Spleen (tissue), 11 donors: ENCODE data around the gene NANS. TPM values are rescaled to one million over a fixed set of nuclear protein-coding genes. Genes with fewer than 3 reads are reported as not detected.
"Not testable (repeated sequence)": the region's sequence is repeated elsewhere in the genome, so short reads cannot be mapped to it uniquely, and the experiment has no call there.

Source experiments
- DNase-seq: peaks from one replicate; pipeline ENCODE4 v3.0.0-alpha.2; 2020
- H3K27ac ChIP-seq, 8 donors: fragments of 200-600 bp; sonication (generic) in 7 of 8; 1 replicate in 4 of 8; 2 replicates in 4 of 8; pipeline versions ENCODE4 v1.5.0 to v1.8.0; 2016 to 2021; ENCODE audit warnings: inconsistent platforms in 4 of 8, mild to moderate bottlenecking in 4 of 8, moderate library complexity in 1 of 8
- H3K27me3 ChIP-seq, 7 donors: fragments of 200-600 bp; sonication (generic) in 6 of 7; replicated peaks in 1 of 7; 1 replicate in 4 of 7; 2 replicates in 3 of 7; pipeline versions ENCODE4 v1.5.0 to v1.8.0; 2016 to 2021; ENCODE audit warnings: inconsistent platforms in 3 of 7, mild to moderate bottlenecking in 1 of 7
- H3K36me3 ChIP-seq, 6 donors: fragments of 200-600 bp; sonication (generic) in 5 of 6; 1 replicate in 4 of 6; 2 replicates in 2 of 6; pipeline versions ENCODE4 v1.5.0 to v1.8.0; 2016 to 2021; ENCODE audit warnings: inconsistent platforms in 2 of 6
- H3K4me1 ChIP-seq, 6 donors: fragments of 200-600 bp; sonication (generic) in 5 of 6; 1 replicate in 3 of 6; 2 replicates in 3 of 6; pipeline versions ENCODE4 v1.5.0 to v1.8.0; 2016 to 2021; ENCODE audit warnings: inconsistent platforms in 3 of 6
- H3K4me3 ChIP-seq, 8 donors: fragments of 200-600 bp; sonication (generic) in 7 of 8; 1 replicate in 4 of 8; 2 replicates in 4 of 8; pipeline versions ENCODE4 v1.5.0 to v1.8.0; 2016 to 2021; ENCODE audit warnings: inconsistent platforms in 4 of 8, mild to moderate bottlenecking in 4 of 8, moderate library complexity in 2 of 8
- H3K9me3 ChIP-seq, 8 donors: fragments of 200-600 bp; sonication (generic) in 7 of 8; 1 replicate in 4 of 8; 2 replicates in 4 of 8; pipeline versions ENCODE4 v1.5.0 to v1.8.0; 2016 to 2021; ENCODE audit warnings: inconsistent platforms in 4 of 8
- POLR2A ChIP-seq, 3 donors: fragments of 450-650 bp; IDR thresholded peaks; one replicate each; pipeline ENCODE4 v1.5.1; 2017; ENCODE audit warnings: antibody characterized with exemption in 3 of 3, mild to moderate bottlenecking in 1 of 3
- POLR2AphosphoS5 ChIP-seq, 3 donors: sonication (generic); formaldehyde crosslinking; IDR thresholded peaks; one replicate each; pipeline ENCODE4 v1.5.1; 2017; ENCODE audit warnings: antibody characterized with exemption in 3 of 3
- WGBS, 5 donors: extraction: QIAGEN DNeasy Blood & Tissue Kit in 3 of 5; methylation state at CpG; one replicate each; pipeline versions ENCODE4 v1.1.5 to v1.1.7; 2013 to 2018; 5-methylcytosine and 5-hydroxymethylcytosine counted together
- intact Hi-C: fragments of 100-400 bp; cut with DNase I; formaldehyde crosslinking; loops from one replicate; pipeline ENCODE4 v1.15.0; 2023; ENCODE audit warnings: low total_unique reads
- polyA plus RNA-seq, 3 donors: library from polyadenylated mRNA; stranded (reverse); fragments of 200-250 nt; gene quantifications; one replicate each; pipeline ENCODE4 v1.2.1, GENCODE V29; 2013
- total RNA-seq, 7 donors: library from RNA; depleted of rRNA in 3 of 7; stranded (reverse); fragments of >200 nt in 3 of 7; fragmentation: NEBNext Ultra II Directional in 4 of 7; extraction: Animal tissue kit (Norgen Biotek cat#: 25700) in 4 of 7; gene quantifications; one replicate each; pipeline versions ENCODE4 v1.1.0 to v1.2.1, GENCODE V29; 2016 to 2021
- TF ChIP-seq, protein P1 (sequence below), 11 experiments: fragments of 200-600 bp in 7 of 11; fragments of 450-650 bp in 4 of 11; sonication (generic) in 4 of 11; IDR thresholded peaks in 8 of 11; conservative IDR thresholded peaks in 3 of 11; 1 replicate in 7 of 11; 2 replicates in 4 of 11; pipeline versions ENCODE4 v1.4.0 to v1.8.0; 2016 to 2021; ENCODE audit warnings: antibody characterized with exemption in 11 of 11, inconsistent platforms in 4 of 11, mild to moderate bottlenecking in 1 of 11
- donor health status: healthy with polysubstance abuse.
- donor health status: DM: no; HTN: no; CAD: no; lungs with moderate emphysema.
- donor health status: DM: no; HTN: no; CAD: no.
- donor health status: Bipolar disorder and iron deficiency.
- donor health status: healthy.
- donor health status: DM: no; HTN: no; CAD: no.
- donor health status: DM: yes; HTN: yes; CAD: no.

The NANS gene
- total and polyA plus RNA-seq, 10 donors, result 30.6 to 87.3 (median 53.1) TPM

GRCh38 chr9:98121058-98121457 is 64.5 kb downstream of the NANS start:
- Histone ChIP-seq H3K27me3 (no peaks in the 10 kb centered on the region), H3K9me3 (no peaks in the 10 kb centered on the region), H3K4me3 (peak overlapping the region in 1 of 8 donors; percentile 8), H3K36me3 (peaks cover 0 to 42% (median 6%) of the 10 kb centered on the region in 6 donors), H3K4me1 (peaks cover 4 to 62% (median 46%) of the 10 kb centered on the region in 6 donors), H3K27ac (peak overlapping the region in 7 of 8 donors; percentile 6 to 96 (median 94))
- 9 to 21% (median 13%) methylated on average over 3 of the region's 3 CpGs for WGBS, 5 donors
- intact Hi-C loops, result no loop called here
- no peak for TF ChIP-seq POLR2A (IDR thresholded peaks at IDR 0.05)
- peak in 1 of 3 donors; percentile 7 for TF ChIP-seq POLR2AphosphoS5 (IDR thresholded peaks at IDR 0.05)
- DNase-seq, result no peak

GRCh38 chr9:98124091-98124490 is 67.6 kb downstream of the NANS start:
- H3K9me3 ChIP-seq, H3K4me3 ChIP-seq, intact Hi-C loops, H3K27me3 ChIP-seq, H3K27ac ChIP-seq, DNase-seq: not testable (repeated sequence)
- Histone ChIP-seq H3K36me3 (peaks cover 0 to 54% (median 2%) of the 10 kb centered on the region in 6 donors), H3K4me1 (peaks cover 12 to 46% (median 38%) of the 10 kb centered on the region in 6 donors)
- WGBS, 5 donors, result 92 to 98% (median 95%) methylated on average over 13 of the region's 13 CpGs

DNA sequence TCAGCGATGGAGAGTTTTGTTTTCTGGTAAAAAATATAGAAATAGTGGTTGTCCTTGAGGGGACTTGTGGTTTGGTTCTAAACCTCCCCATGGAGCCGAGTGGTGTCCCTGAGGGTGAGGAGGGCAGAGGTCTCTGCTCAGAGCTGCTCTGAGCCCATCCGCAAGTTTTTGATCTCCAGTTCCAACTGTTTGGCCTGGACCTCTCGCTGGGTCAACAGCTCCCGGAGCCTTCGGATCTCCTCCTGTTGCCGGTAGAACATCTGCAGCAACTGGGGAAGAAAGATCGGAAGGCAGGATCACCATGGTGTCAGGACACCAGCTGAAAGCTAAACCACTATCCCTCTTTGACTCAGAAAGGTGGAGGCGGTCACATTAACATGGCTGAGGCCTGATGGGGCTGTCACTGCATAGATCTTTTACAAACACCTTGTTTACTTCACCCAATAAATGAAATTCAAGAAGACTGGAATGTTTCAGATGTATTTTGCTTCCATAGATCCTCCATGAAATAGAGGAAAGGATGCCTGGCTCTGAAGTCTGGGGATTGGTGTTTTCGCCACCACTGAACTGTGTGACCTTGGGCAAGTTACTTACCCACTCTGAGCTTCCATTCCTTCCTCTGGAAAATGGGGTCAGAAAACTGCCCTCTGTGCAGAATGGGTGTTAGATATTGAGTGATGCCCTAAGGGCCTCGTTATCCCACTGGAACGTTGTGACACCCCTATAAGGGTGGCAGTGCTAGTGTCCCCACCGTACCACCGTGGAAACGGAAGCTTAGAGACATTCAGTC is 68.3 kb downstream of the NANS start:
- H3K27me3 ChIP-seq, result no peaks in the 10 kb centered on the region
- no peak overlapping the region for H3K27ac ChIP-seq
- H3K4me3 ChIP-seq, result no peak overlapping the region
- DNase-seq, result no peak
- 93 to 94% (median 94%) methylated on average over 15 of the region's 15 CpGs for whole genome bisulfite sequencing, 5 donors
- no peak for TF ChIP-seq POLR2AphosphoS5 (IDR thresholded peaks at IDR 0.05)
- TF ChIP-seq, protein P1, sequence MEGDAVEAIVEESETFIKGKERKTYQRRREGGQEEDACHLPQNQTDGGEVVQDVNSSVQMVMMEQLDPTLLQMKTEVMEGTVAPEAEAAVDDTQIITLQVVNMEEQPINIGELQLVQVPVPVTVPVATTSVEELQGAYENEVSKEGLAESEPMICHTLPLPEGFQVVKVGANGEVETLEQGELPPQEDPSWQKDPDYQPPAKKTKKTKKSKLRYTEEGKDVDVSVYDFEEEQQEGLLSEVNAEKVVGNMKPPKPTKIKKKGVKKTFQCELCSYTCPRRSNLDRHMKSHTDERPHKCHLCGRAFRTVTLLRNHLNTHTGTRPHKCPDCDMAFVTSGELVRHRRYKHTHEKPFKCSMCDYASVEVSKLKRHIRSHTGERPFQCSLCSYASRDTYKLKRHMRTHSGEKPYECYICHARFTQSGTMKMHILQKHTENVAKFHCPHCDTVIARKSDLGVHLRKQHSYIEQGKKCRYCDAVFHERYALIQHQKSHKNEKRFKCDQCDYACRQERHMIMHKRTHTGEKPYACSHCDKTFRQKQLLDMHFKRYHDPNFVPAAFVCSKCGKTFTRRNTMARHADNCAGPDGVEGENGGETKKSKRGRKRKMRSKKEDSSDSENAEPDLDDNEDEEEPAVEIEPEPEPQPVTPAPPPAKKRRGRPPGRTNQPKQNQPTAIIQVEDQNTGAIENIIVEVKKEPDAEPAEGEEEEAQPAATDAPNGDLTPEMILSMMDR (IDR thresholded peaks at IDR 0.05 in 8 of 11, conservative IDR thresholded peaks at IDR 0.05 in 3 of 11), result no peak
- no peak for TF ChIP-seq POLR2A (IDR thresholded peaks at IDR 0.05)
- H3K4me1 ChIP-seq, result peaks cover 12 to 46% (median 43%) of the 10 kb centered on the region in 6 donors
- intact Hi-C loops, result no loop called here
- H3K9me3 ChIP-seq, result no peaks in the 10 kb centered on the region
- H3K36me3 ChIP-seq, result peaks cover 0 to 54% (median 2%) of the 10 kb centered on the region in 6 donors

GRCh38 chr9:98127226-98127625 is 70.7 kb downstream of the NANS start:
- Histone ChIP-seq H3K36me3 (peaks cover 0 to 75% (median 2%) of the 10 kb centered on the region in 6 donors), H3K4me3 (no peak overlapping the region), H3K4me1 (peaks cover 6 to 26% (median 21%) of the 10 kb centered on the region in 6 donors), H3K27me3 (no peaks in the 10 kb centered on the region), H3K27ac (no peak overlapping the region), H3K9me3 (no peaks in the 10 kb centered on the region)
- intact Hi-C loops, result no loop called here
- WGBS, 5 donors, result 92 to 98% (median 96%) methylated on average over 5 to 8 of the region's 8 CpGs
- TF ChIP-seq POLR2AphosphoS5 (IDR thresholded peaks at IDR 0.05) (no peak), POLR2A (IDR thresholded peaks at IDR 0.05) (no peak)
- TF ChIP-seq, protein P1 (IDR thresholded peaks at IDR 0.05 in 8 of 11, conservative IDR thresholded peaks at IDR 0.05 in 3 of 11), result no peak
- no peak for DNase-seq

DNA sequence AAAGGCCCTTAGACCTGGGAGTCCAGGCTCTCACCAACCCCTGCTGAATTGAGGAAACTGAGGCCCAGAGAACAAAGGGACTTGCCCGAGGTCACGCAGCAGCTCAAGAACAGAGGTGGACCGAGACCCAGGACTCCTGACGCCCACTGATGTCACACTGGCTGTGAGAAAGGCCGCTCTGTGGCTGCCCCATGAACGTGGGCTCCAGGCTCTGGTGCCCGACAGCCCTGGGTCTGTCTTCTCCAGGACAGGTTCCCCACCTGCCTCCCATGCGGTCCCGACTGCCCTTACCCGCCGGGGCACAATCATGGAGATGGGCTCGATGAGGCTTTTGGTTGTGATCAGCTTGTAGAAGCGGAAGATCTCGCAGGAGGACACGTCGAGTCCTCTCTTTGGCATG is 71.8 kb downstream of the NANS start:
- Histone ChIP-seq H3K27ac (peak overlapping the region in 6 of 8 donors; percentile 48 to 84 (median 69)), H3K27me3 (no peaks in the 10 kb centered on the region), H3K4me3 (no peak overlapping the region), H3K4me1 (peaks cover 6 to 25% (median 21%) of the 10 kb centered on the region in 6 donors), H3K9me3 (no peaks in the 10 kb centered on the region), H3K36me3 (peaks cover 0 to 85% (median 2%) of the 10 kb centered on the region in 6 donors)
- 96 to 97% (median 97%) methylated on average over 15 to 16 of the region's 16 CpGs for WGBS, 5 donors
- intact Hi-C loops, result no loop called here
- TF ChIP-seq POLR2A (IDR thresholded peaks at IDR 0.05) (no peak), POLR2AphosphoS5 (IDR thresholded peaks at IDR 0.05) (no peak)
- TF ChIP-seq, protein P1 (IDR thresholded peaks at IDR 0.05 in 8 of 11, conservative IDR thresholded peaks at IDR 0.05 in 3 of 11), result no peak
- DNase-seq, result no peak
